22Rv1 (cell line): ENCODE results near the gene PALD1.

Experiments used
- H3K27ac ChIP-seq: fragments of 450-650 bp; 2 replicates; pipeline ENCODE4 v1.5.1; 2017
- CTCF ChIP-seq: fragments of 450-650 bp; IDR thresholded peaks from 2 replicates; pipeline ENCODE4 v1.5.1; 2017; ENCODE audit warnings: mild to moderate bottlenecking
- ZFX ChIP-seq: fragments of 450-650 bp; IDR thresholded peaks from 2 replicates; pipeline ENCODE4 v1.6.1; 2017; ENCODE audit warnings: antibody characterized with exemption, borderline replicate concordance

PALD1 gene

GRCh38 chr10:70563230-70563629, 84.7 kb downstream of the PALD1 start:
- TF ChIP-seq ZFX (no peak), CTCF (no peak)
- no peak overlapping the region for H3K27ac ChIP-seq

GRCh38 chr10:70564113-70564725, 85.7 kb downstream of the PALD1 start:
- no peak overlapping the region for H3K27ac ChIP-seq
- TF ChIP-seq ZFX (no peak), CTCF (no peak)

GRCh38 chr10:70564901-70565351, 86.4 kb downstream of the PALD1 start:
- no peak for TF ChIP-seq ZFX
- no peak for TF ChIP-seq CTCF
- no peak overlapping the region for H3K27ac ChIP-seq

GRCh38 chr10:70565556-70566514, 87.3 kb downstream of the PALD1 start:
- no peak for TF ChIP-seq CTCF
- no peak for TF ChIP-seq ZFX
- H3K27ac ChIP-seq = no peak overlapping the region

GRCh38 chr10:70566515-70567290, 88.1 kb downstream of the PALD1 start:
- no peak for TF ChIP-seq ZFX
- no peak for TF ChIP-seq CTCF
- H3K27ac ChIP-seq = no peak overlapping the region

- no peak for TF ChIP-seq ZFX
- TF ChIP-seq CTCF = no peak
- no peak overlapping the region for H3K27ac ChIP-seq
These were observed 89.0 kb downstream of the PALD1 start for GRCh38 chr10:70567603-70568002.
